Neural cell (in vitro differentiated cells): Measurements from ENCODE around the gene PLCZ1. TPM values are rescaled to one million over a fixed set of nuclear protein-coding genes. Genes with fewer than 3 reads are reported as not detected.

ENCODE experiments used
- H2AFZ ChIP-seq: fragments of 200-600, 300-800 bp; sonication (generic), shearing (Covaris generic); 2 replicates; pipeline ENCODE4 v1.6.0; 2014; ENCODE audit warnings: low read depth, mild to moderate bottlenecking, antibody characterized with exemption, low read length, moderate library complexity
- H3F3A ChIP-seq: fragments of 200-600 bp; shearing (Covaris generic); 2 replicates; pipeline ENCODE4 v1.6.1; 2016; ENCODE audit warnings: mild to moderate bottlenecking, moderate library complexity, mixed read lengths, antibody characterized with exemption, low read length; ENCODE audit not compliant: insufficient read depth, poor library complexity, severe bottlenecking
- H3K27ac ChIP-seq: fragments of 200-600, 300-800 bp; sonication (generic), shearing (Covaris generic); 2 replicates; pipeline ENCODE4 v1.5.1; 2014; ENCODE audit warnings: mild to moderate bottlenecking, low read length, moderate library complexity
- H3K27me3 ChIP-seq: fragments of 300-800, 200-600 bp; sonication (generic), shearing (Covaris generic); 2 replicates; pipeline ENCODE4 v1.6.0; 2014; ENCODE audit warnings: mild to moderate bottlenecking, low read depth, low read length, moderate library complexity; ENCODE audit not compliant: insufficient read depth
- H3K36me3 ChIP-seq: fragments of 300-800, 200-600 bp; sonication (generic), shearing (Covaris generic); 2 replicates; pipeline ENCODE4 v1.5.1; 2014; ENCODE audit warnings: mild to moderate bottlenecking, antibody characterized with exemption, low read length, moderate library complexity; ENCODE audit not compliant: insufficient read depth
- H3K4me2 ChIP-seq: fragments of 300-800, 200-600 bp; sonication (generic), shearing (Covaris generic); 2 replicates; pipeline ENCODE4 v1.6.0; 2014; ENCODE audit warnings: mild to moderate bottlenecking, low read length
- H3K4me3 ChIP-seq: fragments of 300-800, 200-600 bp; sonication (generic), shearing (Covaris generic); 2 replicates; pipeline ENCODE4 v1.5.1; 2014; ENCODE audit warnings: mild to moderate bottlenecking, low read length, moderate library complexity
- H3K79me2 ChIP-seq: fragments of 200-600 bp; shearing (Covaris generic); replicated peaks from 2 replicates; pipeline ENCODE4 v1.6.0; 2014; ENCODE audit warnings: mild to moderate bottlenecking, low read length, moderate library complexity; ENCODE audit not compliant: insufficient read depth
- H3K9ac ChIP-seq: fragments of 300-800, 200-600 bp; sonication (generic), shearing (Covaris generic); 2 replicates; pipeline ENCODE4 v1.6.1; 2016; ENCODE audit warnings: mild to moderate bottlenecking, low read length, mixed read lengths
- H3K9me2 ChIP-seq: fragments of 200-600 bp; shearing (Covaris generic); 2 replicates; pipeline ENCODE4 v1.6.1; 2016; ENCODE audit warnings: mild to moderate bottlenecking, low read length, mixed read lengths; ENCODE audit not compliant: insufficient read depth
- H3K9me3 ChIP-seq: fragments of 200-600, 300-800 bp; sonication (generic), shearing (Covaris generic); 2 replicates; pipeline ENCODE4 v1.6.1; 2016; ENCODE audit warnings: mild to moderate bottlenecking, mixed run types, low read length, moderate library complexity, mixed read lengths
- H4K20me1 ChIP-seq: fragments of 200-600 bp; shearing (Covaris generic); 2 replicates; pipeline ENCODE4 v1.6.1; 2016; ENCODE audit warnings: mild to moderate bottlenecking, mixed run types; ENCODE audit not compliant: insufficient read depth
- CTCF ChIP-seq: fragments of 450-650 bp; IDR thresholded peaks from 2 replicates; pipeline ENCODE4 v1.5.1; 2014; ENCODE audit warnings: antibody characterized with exemption, mild to moderate bottlenecking, moderate library complexity; ENCODE audit not compliant: poor library complexity, severe bottlenecking
- EP300 ChIP-seq: fragments of 450-650 bp; conservative IDR thresholded peaks from 2 replicates; pipeline ENCODE4 v1.6.1; 2014; ENCODE audit warnings: antibody characterized with exemption, mild to moderate bottlenecking, moderate library complexity; ENCODE audit not compliant: poor library complexity, severe bottlenecking
- EZH2 ChIP-seq: fragments of 200-600, 300-800 bp; shearing (Covaris generic), sonication (generic); IDR thresholded peaks from 2 replicates; pipeline ENCODE4 v1.6.1; 2014; ENCODE audit warnings: antibody characterized with exemption, low read length, borderline replicate concordance, mild to moderate bottlenecking; ENCODE audit not compliant: insufficient read depth, poor library complexity, severe bottlenecking
- MXI1 ChIP-seq: fragments of 450-650 bp; conservative IDR thresholded peaks from 2 replicates; pipeline ENCODE4 v1.6.1; 2014; ENCODE audit warnings: antibody characterized with exemption, mild to moderate bottlenecking; ENCODE audit not compliant: poor library complexity, severe bottlenecking
- POLR2AphosphoS5 ChIP-seq: IDR thresholded peaks from 2 replicates; pipeline ENCODE4 v1.6.1; 2012
- RAD21 ChIP-seq: fragments of 450-650 bp; conservative IDR thresholded peaks from 2 replicates; pipeline ENCODE4 v1.6.1; 2014; ENCODE audit warnings: antibody characterized with exemption, mild to moderate bottlenecking, moderate library complexity
- REST ChIP-seq: IDR thresholded peaks from 2 replicates; pipeline ENCODE4 v1.6.1; 2012; ENCODE audit warnings: borderline replicate concordance
- SMC3 ChIP-seq: fragments of 450-650 bp; conservative IDR thresholded peaks from 2 replicates; pipeline ENCODE4 v1.6.1; 2014; ENCODE audit warnings: antibody characterized with exemption, mild to moderate bottlenecking, moderate library complexity; ENCODE audit not compliant: poor library complexity
- TAF1 ChIP-seq: IDR thresholded peaks from 2 replicates; pipeline ENCODE4 v1.6.1; 2012; ENCODE audit warnings: low read depth
- polyA plus RNA-seq: library from polyadenylated mRNA; depleted of rRNA; stranded (reverse); fragments of >200 nt; gene quantifications from 2 replicates; pipeline ENCODE4 v1.2.3, GENCODE V29; 2014

Gene PLCZ1
- polyA plus RNA-seq, 1 donor from 2014 or later: not detected

DNA sequence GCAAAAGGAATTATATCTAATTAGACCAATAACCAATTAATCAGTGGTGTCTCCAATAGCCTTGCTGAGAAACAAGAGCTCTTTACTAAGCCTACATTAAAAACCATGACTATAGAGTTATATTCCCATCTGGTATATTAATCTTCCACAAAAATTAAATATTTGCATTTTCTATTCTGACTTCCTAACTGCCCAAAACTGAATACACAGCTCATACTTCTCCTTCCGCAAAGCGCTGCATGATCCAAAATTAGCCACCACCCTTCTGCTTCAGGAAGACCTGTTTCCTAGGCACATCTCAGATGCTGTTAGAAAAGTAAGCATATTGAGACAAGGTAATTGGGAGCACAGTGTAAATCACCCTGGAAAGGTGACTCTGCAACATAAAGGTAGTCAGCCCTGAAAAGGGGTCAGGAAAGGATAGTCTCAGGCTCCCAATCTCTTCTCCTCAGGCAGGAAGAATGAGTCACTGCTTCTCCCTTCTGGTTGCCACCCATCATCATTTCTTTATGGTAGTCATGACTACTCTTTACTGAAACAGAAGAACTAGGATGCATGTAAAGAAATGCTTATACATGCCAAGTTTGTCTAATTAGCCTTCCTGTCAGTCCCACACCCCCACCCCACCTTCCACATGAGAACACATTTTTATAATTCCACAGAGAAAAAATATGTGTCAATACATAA is 54.3 kb downstream of the PLCZ1 start:
- Histone ChIP-seq H3K4me2 (no peak overlapping the region), H3K79me2 (no peaks in the 10 kb centered on the region)
- TF ChIP-seq MXI1 (no peak), POLR2AphosphoS5 (no peak), REST (no peak)

GRCh38 chr12:18681818-18682217 is 56.0 kb downstream of the PLCZ1 start:
- H3K9ac ChIP-seq: no peak overlapping the region
- no peaks in the 10 kb centered on the region for H3K9me3 ChIP-seq
- TF ChIP-seq RAD21: no peak
- no peak for TF ChIP-seq TAF1
- TF ChIP-seq SMC3: no peak
- no peak for TF ChIP-seq CTCF
- H4K20me1 ChIP-seq: no peaks in the 10 kb centered on the region
- H3K9me2 ChIP-seq: no peaks in the 10 kb centered on the region
- no peaks in the 10 kb centered on the region for H3F3A ChIP-seq
- no peak overlapping the region for H3K27ac ChIP-seq
- H3K27me3 ChIP-seq: no peaks in the 10 kb centered on the region
- H2AFZ ChIP-seq: no peak overlapping the region
- H3K4me3 ChIP-seq: no peak overlapping the region
- H3K36me3 ChIP-seq: no peaks in the 10 kb centered on the region
- H3K4me2 ChIP-seq: no peak overlapping the region
- H3K79me2 ChIP-seq: no peaks in the 10 kb centered on the region

More for the DNA sequence above, 54.3 kb downstream of the PLCZ1 start:
- Histone ChIP-seq H3K27me3 (no peaks in the 10 kb centered on the region), H3K4me3 (no peak overlapping the region), H2AFZ (no peak overlapping the region), H3K9ac (no peak overlapping the region), H3K9me2 (no peaks in the 10 kb centered on the region), H3F3A (no peaks in the 10 kb centered on the region), H3K36me3 (no peaks in the 10 kb centered on the region), H3K27ac (no peak overlapping the region), H3K9me3 (no peaks in the 10 kb centered on the region), H4K20me1 (no peaks in the 10 kb centered on the region)

DNA sequence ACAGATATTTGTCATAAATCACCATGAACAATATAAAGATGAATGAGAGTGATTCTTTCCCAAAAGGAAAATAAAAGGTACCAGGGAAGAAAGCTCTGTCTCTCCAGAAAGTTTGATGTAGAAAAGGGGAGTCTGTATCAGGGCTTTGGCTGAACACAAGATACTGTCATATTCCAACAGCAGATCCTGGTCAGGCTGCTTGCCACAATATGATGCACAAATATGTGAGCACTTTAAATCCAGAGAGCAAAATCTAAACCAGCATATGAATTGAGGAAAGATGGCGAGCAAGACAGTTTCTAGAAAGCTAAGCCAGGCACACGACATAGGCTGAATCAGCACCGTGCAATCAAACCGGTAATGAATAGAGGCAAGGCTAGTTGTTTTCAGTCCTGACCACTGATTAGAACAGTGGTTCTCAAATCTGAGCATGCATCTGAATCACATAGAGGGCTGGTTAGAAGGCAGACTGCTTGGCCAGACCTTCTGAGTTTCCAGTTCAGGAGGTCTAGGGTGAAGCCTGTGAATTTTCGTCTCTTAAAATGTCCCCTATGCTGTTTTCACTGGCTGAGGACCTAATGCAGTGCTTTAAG is 60.7 kb downstream of the PLCZ1 start:
- Histone ChIP-seq H3K4me2 (no peak overlapping the region), H3K9me2 (no peaks in the 10 kb centered on the region), H3K79me2 (no peaks in the 10 kb centered on the region), H2AFZ (no peak overlapping the region), H3K9me3 (no peaks in the 10 kb centered on the region), H3K4me3 (no peak overlapping the region), H3F3A (no peaks in the 10 kb centered on the region), H3K27me3 (no peaks in the 10 kb centered on the region), H3K36me3 (no peaks in the 10 kb centered on the region), H3K9ac (no peak overlapping the region), H4K20me1 (no peaks in the 10 kb centered on the region), H3K27ac (no peak overlapping the region)
- no peak for TF ChIP-seq CTCF
- no peak for TF ChIP-seq SMC3
- no peak for TF ChIP-seq POLR2AphosphoS5
- no peak for TF ChIP-seq EP300
- no peak for TF ChIP-seq TAF1
- no peak for TF ChIP-seq MXI1
- TF ChIP-seq EZH2: no peak
- no peak for TF ChIP-seq RAD21
- no peak for TF ChIP-seq REST
